Retinal pigment epithelial cell (primary cell): ENCODE data around the gene ZCCHC7.

Experiments used
- DNase-seq: peaks from one replicate; pipeline ENCODE4 v3.0.0-alpha.2; 2010; ENCODE audit warnings: low read depth
- H3K4me3 ChIP-seq: 2 replicates; pipeline ENCODE4 v1.5.1; 2011; ENCODE audit warnings: mild to moderate bottlenecking, low read length, control low read depth, moderate library complexity
- CTCF ChIP-seq: conservative IDR thresholded peaks from 2 replicates; pipeline ENCODE4 v1.5.1; 2011; ENCODE audit warnings: low read depth, low read length, control low read depth, inconsistent platforms

The ZCCHC7 gene

GRCh38 chr9:37404590-37404989 lies 284.2 kb downstream of the ZCCHC7 start:
- H3K4me3 ChIP-seq = no peak overlapping the region
- no peak for DNase-seq
- no peak for TF ChIP-seq CTCF

- no peak for TF ChIP-seq CTCF
- no peak overlapping the region for H3K4me3 ChIP-seq
- no peak for DNase-seq
These were observed 285.0 kb downstream of the ZCCHC7 start for GRCh38 chr9:37405350-37405749.

GRCh38 chr9:37405764-37406380 lies 285.5 kb downstream of the ZCCHC7 start:
- no peak for DNase-seq
- H3K4me3 ChIP-seq = no peak overlapping the region
- TF ChIP-seq CTCF = no peak

- H3K4me3 ChIP-seq = no peak overlapping the region
- no peak for DNase-seq
- TF ChIP-seq CTCF = no peak
These were observed 286.4 kb downstream of the ZCCHC7 start for GRCh38 chr9:37406603-37407401.

- TF ChIP-seq CTCF = peak; percentile 52
- no peak overlapping the region for H3K4me3 ChIP-seq
- no peak for DNase-seq
These were observed 287.1 kb downstream of the ZCCHC7 start for GRCh38 chr9:37407468-37407867.
